Activated T-helper 1 cell treated with anti-CD3 and anti-CD28 coated beads, Interleukin-12 subunit alpha, Interleukin-12 subunit beta, Interleukin-2, Interleukin-4 antibody, amounts not matched to agents 30 ng/mL and 10 ng/mL and 1 ng/mL, durations not matched to agents 14 hours and 24 hours and 36 hours (primary cell): ENCODE results near the gene RFWD3. TPM values are rescaled to one million over a fixed set of nuclear protein-coding genes. Genes with fewer than 3 reads are reported as not detected.
"Not testable (repeated sequence)": the region's sequence is repeated elsewhere in the genome, so short reads cannot be mapped to it uniquely, and the experiment has no call there.

Source experiments
- DNase-seq: peaks from one replicate; pipeline ENCODE4 v3.0.0; 2021; ENCODE audit warnings: low spot score
- H3K27ac Mint-ChIP-seq: one replicate; pipeline ENCODE4 v1.8.0; 2021; ENCODE audit warnings: mild to moderate bottlenecking, mixed read lengths
- H3K27me3 Mint-ChIP-seq: one replicate; pipeline ENCODE4 v1.8.0; 2022; ENCODE audit warnings: mild to moderate bottlenecking, moderate library complexity, mixed read lengths; ENCODE audit not compliant: insufficient read depth
- H3K36me3 Mint-ChIP-seq: one replicate; pipeline ENCODE4 v1.8.0; 2021; ENCODE audit warnings: low read depth, mixed read lengths
- H3K4me1 Mint-ChIP-seq: one replicate; pipeline ENCODE4 v1.8.0; 2021; ENCODE audit warnings: low read depth, mixed read lengths
- H3K4me3 Mint-ChIP-seq: one replicate; pipeline ENCODE4 v1.8.0; 2021; ENCODE audit warnings: mild to moderate bottlenecking, moderate library complexity, mixed read lengths
- H3K9me3 Mint-ChIP-seq: one replicate; pipeline ENCODE4 v1.8.0; 2021; ENCODE audit warnings: mixed read lengths
- intact Hi-C: fragments of 100-400 bp; cut with micrococcal nuclease; formaldehyde crosslinking; loops from one replicate; pipeline ENCODE4 v1.15.1; 2024
- total RNA-seq: library from RNA; stranded (reverse); gene quantifications from 2 replicates; pipeline ENCODE4 v1.2.3, GENCODE V29; 2022

RFWD3 gene
- total RNA-seq, 1 donor from 2014 or later, result 112 TPM

DNA sequence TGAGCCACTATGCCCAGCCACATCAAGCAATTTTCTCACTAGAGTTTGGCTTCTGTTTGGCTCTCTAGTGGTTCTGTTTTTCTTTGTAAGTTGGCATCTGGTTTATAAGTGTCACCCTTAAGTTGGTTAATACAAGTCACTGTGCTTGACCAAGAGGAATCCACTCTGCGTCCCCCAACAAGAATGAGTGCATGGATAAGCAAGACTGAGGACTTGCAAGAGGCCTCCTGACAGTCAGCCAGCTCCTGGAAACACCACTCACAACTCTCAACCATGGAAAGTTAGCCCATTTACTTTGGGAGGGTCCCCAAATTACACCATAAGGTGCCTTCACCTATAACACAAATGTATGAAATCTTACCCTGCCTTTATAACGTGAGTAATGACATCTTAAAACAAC, 7.6 kb downstream of the RFWD3 start:
- no peaks in the 10 kb centered on the region for H3K9me3 Mint-ChIP-seq

DNA sequence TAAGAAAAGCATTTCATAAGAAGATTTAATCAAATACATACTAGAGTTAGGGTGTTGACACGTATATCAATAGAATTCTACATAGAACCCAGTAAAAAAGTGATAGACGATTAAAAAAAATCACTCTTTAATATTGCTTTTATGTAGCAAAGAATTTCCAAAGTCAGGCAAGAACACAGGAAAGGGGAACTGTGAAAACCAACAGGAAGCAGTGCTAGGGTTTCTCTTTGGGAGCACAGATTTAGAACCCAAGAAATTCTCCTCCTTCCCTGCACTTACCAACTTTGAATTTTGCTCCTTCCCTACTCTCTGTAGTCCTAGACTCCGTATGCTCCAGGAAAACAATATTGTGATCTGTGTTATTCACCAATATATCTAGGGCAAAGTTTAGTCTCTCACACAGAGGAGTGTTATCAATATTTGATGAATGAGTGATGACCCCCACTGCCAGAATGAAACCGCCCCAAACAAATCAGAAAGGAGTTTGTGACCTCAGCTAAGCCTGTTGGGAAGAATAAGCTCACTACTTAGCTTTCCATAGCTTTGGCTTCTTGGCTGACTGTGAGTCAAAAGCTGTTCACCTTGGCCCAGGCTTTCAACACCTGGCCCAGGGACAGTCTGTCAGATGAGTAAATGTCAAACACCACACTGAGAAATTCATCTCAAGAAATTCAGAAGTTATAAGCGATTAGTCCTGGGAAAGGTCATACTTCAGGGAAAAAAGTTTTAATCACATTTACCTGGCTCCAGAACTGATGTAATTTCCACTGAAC, 8.6 kb downstream of the RFWD3 start:
- peaks cover 52% of the 10 kb centered on the region for H3K36me3 Mint-ChIP-seq
- DNase-seq, result no peak
- H3K9me3 Mint-ChIP-seq, result no peaks in the 10 kb centered on the region
- H3K27ac Mint-ChIP-seq, result peak overlapping the region; percentile 4
- H3K4me3 Mint-ChIP-seq, result no peak overlapping the region
- intact Hi-C loops, result no loop called here
- H3K4me1 Mint-ChIP-seq, result peaks cover 72% of the 10 kb centered on the region
- no peaks in the 10 kb centered on the region for H3K27me3 Mint-ChIP-seq

More for the DNA sequence above, 7.6 kb downstream of the RFWD3 start:
- no peaks in the 10 kb centered on the region for H3K27me3 Mint-ChIP-seq
- no peak for DNase-seq
- H3K27ac Mint-ChIP-seq, result no peak overlapping the region
- H3K4me1 Mint-ChIP-seq, result peaks cover 80% of the 10 kb centered on the region
- intact Hi-C loops, result no loop called here
- H3K4me3 Mint-ChIP-seq, result no peak overlapping the region
- peaks cover 58% of the 10 kb centered on the region for H3K36me3 Mint-ChIP-seq

- Mint-ChIP-seq H3K27me3 (no peaks in the 10 kb centered on the region), H3K27ac (no peak overlapping the region), H3K4me1 (peaks cover 50% of the 10 kb centered on the region), H3K4me3 (no peak overlapping the region), H3K9me3 (no peaks in the 10 kb centered on the region), H3K36me3 (peaks cover 43% of the 10 kb centered on the region)
- intact Hi-C loops, result no loop called here
- DNase-seq, result no peak
These were observed 12.1 kb downstream of the RFWD3 start for GRCh38 chr16:74654536-74655050.

- H3K9me3 Mint-ChIP-seq, DNase-seq, H3K27me3 Mint-ChIP-seq, H3K27ac Mint-ChIP-seq, H3K4me3 Mint-ChIP-seq: not testable (repeated sequence)
- intact Hi-C loops, result loop anchor here (2.0 kb wide), 1 partner anchor 26 kb away; no protein-coding TSS in a partner anchor
- Mint-ChIP-seq H3K4me1 (peaks cover 33% of the 10 kb centered on the region), H3K36me3 (peaks cover 35% of the 10 kb centered on the region)
These were observed 13.8 kb downstream of the RFWD3 start for GRCh38 chr16:74652883-74653282.

DNA sequence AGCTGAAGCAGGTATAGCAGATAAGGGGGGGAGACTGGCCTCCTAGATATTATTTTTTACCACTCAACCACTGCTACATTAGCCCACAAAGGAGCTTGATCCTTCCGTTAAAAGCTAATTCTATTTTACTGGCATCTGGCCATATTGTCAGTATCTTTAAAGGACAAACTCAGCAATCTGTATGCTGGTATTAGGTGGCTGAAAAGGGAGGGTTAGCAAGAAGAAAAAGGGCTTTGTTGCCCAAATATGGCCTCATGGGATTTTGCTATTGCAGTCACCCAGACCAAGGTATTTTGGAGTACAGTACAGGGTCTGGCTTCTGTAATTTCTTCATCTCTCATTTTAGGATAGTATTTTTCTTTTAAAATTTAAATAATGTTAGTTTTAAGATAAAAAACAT, 14.4 kb downstream of the RFWD3 start:
- no peaks in the 10 kb centered on the region for H3K9me3 Mint-ChIP-seq
- peaks cover 35% of the 10 kb centered on the region for H3K36me3 Mint-ChIP-seq
- H3K4me1 Mint-ChIP-seq, result peaks cover 29% of the 10 kb centered on the region
- no peak overlapping the region for H3K4me3 Mint-ChIP-seq
- no peak for DNase-seq
- H3K27ac Mint-ChIP-seq, result no peak overlapping the region
- no peaks in the 10 kb centered on the region for H3K27me3 Mint-ChIP-seq
- intact Hi-C loops, result loop anchor here (2.0 kb wide), 1 partner anchor 25 kb away; no protein-coding TSS in a partner anchor

DNA sequence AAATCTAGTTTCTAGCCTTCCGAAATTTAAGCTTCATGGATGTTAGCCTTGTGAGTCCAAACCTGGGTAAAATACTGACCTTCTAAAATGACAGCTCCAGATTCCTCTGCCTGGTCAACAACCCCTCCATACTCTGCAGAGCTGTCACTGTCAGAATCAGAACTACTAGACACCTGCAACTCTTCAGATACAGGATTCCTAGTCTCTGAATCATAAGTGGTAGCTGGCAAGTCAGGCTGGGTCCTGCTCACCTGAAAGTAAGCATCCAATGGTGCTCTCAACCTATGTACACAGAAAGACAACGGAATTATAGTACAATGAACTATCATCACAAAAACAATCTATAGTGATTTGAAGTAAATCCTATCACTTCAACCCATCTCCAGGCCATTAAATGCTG, 14.8 kb downstream of the RFWD3 start:
- peaks cover 33% of the 10 kb centered on the region for H3K36me3 Mint-ChIP-seq
- H3K27me3 Mint-ChIP-seq, result no peaks in the 10 kb centered on the region
- H3K4me3 Mint-ChIP-seq, result no peak overlapping the region
- peaks cover 26% of the 10 kb centered on the region for H3K4me1 Mint-ChIP-seq
- no peak for DNase-seq
- H3K27ac Mint-ChIP-seq, result no peak overlapping the region
- H3K9me3 Mint-ChIP-seq, result no peaks in the 10 kb centered on the region
- intact Hi-C loops, result loop anchor here (1.0 to 2.0 kb wide), 2 partner anchors 12 to 25 kb away; no protein-coding TSS in a partner anchor

DNA sequence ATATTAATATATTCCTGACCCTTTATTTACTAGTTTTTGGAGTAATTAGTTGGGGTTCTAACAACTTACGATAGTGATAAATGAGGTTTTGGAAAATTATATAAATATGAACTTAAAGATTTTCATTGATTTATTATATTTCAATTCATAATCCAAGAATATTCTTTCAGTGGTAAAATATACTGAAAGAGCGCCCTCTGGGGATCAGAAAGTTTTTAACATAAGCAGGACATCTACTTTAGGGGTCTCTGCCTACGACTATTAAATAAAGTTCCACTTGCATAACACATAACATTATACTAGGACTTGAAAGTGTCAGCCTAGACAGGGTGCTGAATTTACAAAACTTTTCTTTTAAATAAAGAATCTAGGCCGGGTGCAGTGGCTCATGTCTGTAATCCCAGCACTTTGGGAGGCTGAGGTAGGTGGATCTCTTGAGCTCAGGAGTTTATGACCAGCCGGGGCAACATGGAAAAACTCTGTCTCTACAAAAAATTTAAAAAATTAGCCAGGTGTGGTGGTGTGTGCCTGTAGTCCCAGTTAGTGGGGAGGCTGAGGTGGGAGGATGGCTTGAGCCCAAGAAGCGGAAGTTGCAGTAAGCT, 15.6 kb downstream of the RFWD3 start:
- H3K9me3 Mint-ChIP-seq, result no peaks in the 10 kb centered on the region
- intact Hi-C loops, result loop anchor here (1.0 kb wide), 1 partner anchor 13 kb away; no protein-coding TSS in a partner anchor
- H3K27me3 Mint-ChIP-seq, result no peaks in the 10 kb centered on the region
- H3K36me3 Mint-ChIP-seq, result peaks cover 29% of the 10 kb centered on the region
- no peak overlapping the region for H3K27ac Mint-ChIP-seq
- no peak for DNase-seq
- peaks cover 23% of the 10 kb centered on the region for H3K4me1 Mint-ChIP-seq
- no peak overlapping the region for H3K4me3 Mint-ChIP-seq

- DNase-seq, result no peak
- Mint-ChIP-seq H3K4me1 (peaks cover 17% of the 10 kb centered on the region), H3K9me3 (no peaks in the 10 kb centered on the region), H3K27ac (no peak overlapping the region), H3K4me3 (no peak overlapping the region), H3K27me3 (no peaks in the 10 kb centered on the region), H3K36me3 (peaks cover 23% of the 10 kb centered on the region)
- intact Hi-C loops, result no loop called here
These were observed 16.7 kb downstream of the RFWD3 start for GRCh38 chr16:74649839-74650504.

GRCh38 chr16:74641969-74642368, 24.7 kb downstream of the RFWD3 start:
- Mint-ChIP-seq H3K9me3 (no peaks in the 10 kb centered on the region), H3K27me3 (no peaks in the 10 kb centered on the region), H3K4me1 (no peaks in the 10 kb centered on the region), H3K36me3 (peaks cover 31% of the 10 kb centered on the region), H3K4me3 (no peak overlapping the region), H3K27ac (no peak overlapping the region)
- DNase-seq, result no peak
- intact Hi-C loops, result no loop called here

DNA sequence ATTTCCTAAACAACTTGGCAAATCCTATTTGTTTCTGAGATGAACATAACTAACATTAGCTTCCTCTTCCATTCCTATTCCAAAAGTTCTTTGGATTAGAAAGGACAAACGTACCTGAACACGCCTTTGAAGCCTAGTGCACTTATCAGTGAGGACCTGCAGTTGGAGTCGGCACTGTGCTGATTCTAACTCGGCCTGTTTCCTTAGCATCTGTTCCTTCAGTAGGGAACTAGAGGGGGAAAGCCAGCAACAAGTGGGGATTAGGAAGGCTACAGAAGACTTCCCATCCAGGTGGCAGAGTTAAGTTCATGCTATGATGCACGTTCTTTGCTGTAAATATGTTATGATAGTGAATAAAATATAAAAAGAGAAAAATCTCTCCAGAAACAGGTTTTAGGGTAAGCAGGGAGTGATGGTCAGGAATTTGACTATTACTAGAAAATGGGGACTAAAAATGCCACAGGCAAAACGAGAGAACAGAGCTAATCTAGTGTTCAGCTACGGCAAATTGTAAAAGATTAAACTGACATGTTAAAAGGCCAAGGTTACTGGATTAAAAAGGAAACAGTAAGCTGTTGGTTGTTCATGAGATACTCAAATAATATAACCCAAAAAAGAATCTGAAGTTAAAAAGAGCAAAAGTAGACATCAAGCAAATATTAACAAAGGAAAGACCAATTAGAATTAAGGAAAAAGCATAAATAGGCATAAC, 28.8 kb downstream of the RFWD3 start:
- no peaks in the 10 kb centered on the region for H3K4me1 Mint-ChIP-seq
- no peak overlapping the region for H3K4me3 Mint-ChIP-seq
- H3K9me3 Mint-ChIP-seq, result no peaks in the 10 kb centered on the region
- intact Hi-C loops, result no loop called here
- DNase-seq, result no peak
- H3K27me3 Mint-ChIP-seq, result no peaks in the 10 kb centered on the region
- H3K36me3 Mint-ChIP-seq, result peaks cover 30% of the 10 kb centered on the region
- H3K27ac Mint-ChIP-seq, result no peak overlapping the region

GRCh38 chr16:74635303-74635702, 31.4 kb downstream of the RFWD3 start:
- no peak overlapping the region for H3K4me3 Mint-ChIP-seq
- H3K27ac Mint-ChIP-seq, result no peak overlapping the region
- intact Hi-C loops, result no loop called here
- H3K4me1 Mint-ChIP-seq, result no peaks in the 10 kb centered on the region
- no peaks in the 10 kb centered on the region for H3K27me3 Mint-ChIP-seq
- no peak for DNase-seq
- H3K9me3 Mint-ChIP-seq, result no peaks in the 10 kb centered on the region
- peaks cover 39% of the 10 kb centered on the region for H3K36me3 Mint-ChIP-seq

- DNase-seq, result no peak
- H3K27me3 Mint-ChIP-seq, result no peaks in the 10 kb centered on the region
These were observed 33.0 kb downstream of the RFWD3 start for GRCh38 chr16:74633686-74634085.

More at GRCh38 chr16:74633686-74634085, 33.0 kb downstream of the RFWD3 start:
- peaks cover 11% of the 10 kb centered on the region for H3K4me1 Mint-ChIP-seq
- no peaks in the 10 kb centered on the region for H3K9me3 Mint-ChIP-seq
- no peak overlapping the region for H3K27ac Mint-ChIP-seq
- H3K36me3 Mint-ChIP-seq, result peaks cover 47% of the 10 kb centered on the region
- intact Hi-C loops, result no loop called here
- H3K4me3 Mint-ChIP-seq, result no peak overlapping the region
